Activated T-cell treated with anti-CD3 and anti-CD28 coated beads, Interleukin-2, amount 50 U/mL, for 4 hours (primary cell): ENCODE measurements around the gene EFNB2. TPM values are rescaled to one million over a fixed set of nuclear protein-coding genes. Genes with fewer than 3 reads are reported as not detected.

Experiments
- ATAC-seq, 2 donors: fragments of 200-7000 bp; cut with Tn5 transposase; one replicate each; pipeline ENCODE4 v1.10.0; 2021
- DNase-seq: peaks from one replicate; pipeline ENCODE4 v3.0.0-alpha.2; 2020
- H3K27me3 Mint-ChIP-seq: one replicate; pipeline ENCODE4 v1.8.0; 2021; ENCODE audit warnings: low read depth, mixed read lengths
- H3K36me3 Mint-ChIP-seq: one replicate; pipeline ENCODE4 v1.8.0; 2022; ENCODE audit warnings: mixed read lengths; ENCODE audit not compliant: insufficient read depth
- H3K4me1 Mint-ChIP-seq: one replicate; pipeline ENCODE4 v1.8.0; 2021; ENCODE audit warnings: low read depth, mixed read lengths
- H3K4me3 Mint-ChIP-seq: one replicate; pipeline ENCODE4 v1.8.0; 2021; ENCODE audit warnings: mild to moderate bottlenecking, moderate library complexity, mixed read lengths
- H3K9me3 Mint-ChIP-seq: one replicate; pipeline ENCODE4 v1.8.0; 2021; ENCODE audit warnings: mixed read lengths
- total RNA-seq, 3 donors: library from RNA; stranded (reverse); gene quantifications; one replicate each; pipeline ENCODE4 v1.2.1, GENCODE V29; 2021

Gene EFNB2
- total RNA-seq, 3 donors from 2014 or later: 0.22 to 0.30 (median 0.29) TPM

DNA sequence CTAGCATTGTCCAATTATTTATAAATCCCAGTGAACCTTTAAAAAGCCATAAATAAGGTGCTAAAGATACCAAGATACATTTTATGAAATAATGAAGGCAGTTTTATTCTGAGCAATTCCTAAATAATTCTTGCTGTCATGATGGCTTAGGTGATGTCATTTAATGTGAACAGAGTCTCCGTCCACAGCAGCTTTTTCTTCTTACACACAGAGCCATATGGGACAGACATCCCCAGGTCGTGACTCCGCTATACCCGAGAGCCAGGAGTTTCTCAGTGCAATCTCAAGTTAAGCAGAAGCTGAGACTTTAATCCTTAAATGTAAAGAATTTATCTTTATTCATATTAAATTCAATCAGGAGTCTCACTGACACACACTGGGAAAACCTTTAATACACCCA lies 29.7 kb downstream of the EFNB2 start:
- no peak for ATAC-seq

GRCh38 chr13:106505295-106505694 lies 30.2 kb downstream of the EFNB2 start:
- Mint-ChIP-seq H3K4me1 (no peaks in the 10 kb centered on the region), H3K4me3 (no peak overlapping the region), H3K27me3 (peaks cover 12% of the 10 kb centered on the region), H3K9me3 (no peaks in the 10 kb centered on the region), H3K36me3 (no peaks in the 10 kb centered on the region)
- DNase-seq (no peak), ATAC-seq (no peak)

More for the DNA sequence above, 29.7 kb downstream of the EFNB2 start:
- Mint-ChIP-seq H3K9me3 (no peaks in the 10 kb centered on the region), H3K4me3 (no peak overlapping the region), H3K27me3 (peaks cover 12% of the 10 kb centered on the region), H3K36me3 (no peaks in the 10 kb centered on the region), H3K4me1 (no peaks in the 10 kb centered on the region)
- no peak for DNase-seq

- Mint-ChIP-seq H3K4me3 (no peak overlapping the region), H3K36me3 (no peaks in the 10 kb centered on the region), H3K9me3 (no peaks in the 10 kb centered on the region), H3K4me1 (peaks cover 3% of the 10 kb centered on the region), H3K27me3 (peaks cover 15% of the 10 kb centered on the region)
- ATAC-seq (no peak), DNase-seq (no peak)
Observed at GRCh38 chr13:106503730-106504453, 31.6 kb downstream of the EFNB2 start.

DNA sequence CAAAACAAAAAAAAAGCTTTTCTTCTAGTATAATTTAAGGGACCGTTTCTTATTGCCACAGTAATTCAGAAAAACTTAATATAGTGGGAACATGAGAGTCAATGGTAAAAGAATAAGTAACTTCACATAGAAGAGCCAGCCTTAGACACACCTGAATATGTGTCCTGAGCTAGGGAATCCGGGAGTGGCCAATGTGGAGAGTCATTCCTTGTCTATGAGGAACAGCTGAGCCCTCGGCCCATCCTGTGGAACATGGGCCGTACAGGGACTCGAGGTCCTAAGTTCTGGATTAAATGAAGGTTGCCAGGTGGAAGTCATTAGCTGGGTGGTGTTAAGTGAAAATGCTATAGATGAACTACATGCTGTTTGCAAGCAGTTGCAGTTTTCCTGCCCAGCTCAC lies 32.2 kb downstream of the EFNB2 start:
- Mint-ChIP-seq H3K4me1 (peaks cover 3% of the 10 kb centered on the region), H3K4me3 (no peak overlapping the region), H3K9me3 (no peaks in the 10 kb centered on the region), H3K36me3 (no peaks in the 10 kb centered on the region), H3K27me3 (peaks cover 21% of the 10 kb centered on the region)
- ATAC-seq (no peak), DNase-seq (no peak)

DNA sequence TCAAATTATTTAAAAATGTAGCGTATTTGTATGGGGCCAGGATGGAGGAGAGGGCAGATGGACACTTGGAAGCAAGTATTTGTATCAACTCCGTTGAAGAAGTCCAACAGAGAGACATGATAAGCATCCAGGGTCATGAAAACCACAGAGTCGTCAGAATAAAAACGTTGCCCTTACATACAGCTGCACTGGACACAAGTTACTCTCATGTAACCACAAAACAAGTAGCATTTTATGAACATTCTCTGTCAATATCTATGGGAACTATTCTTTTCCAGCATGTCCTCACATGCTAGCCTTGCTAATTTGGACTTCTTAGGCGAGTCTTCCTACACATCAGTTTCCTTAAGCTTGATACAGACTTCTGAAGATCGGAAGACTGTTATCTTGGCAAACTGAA lies 35.0 kb downstream of the EFNB2 start:
- no peaks in the 10 kb centered on the region for H3K36me3 Mint-ChIP-seq
- DNase-seq (no peak), ATAC-seq (no peak)
- no peaks in the 10 kb centered on the region for H3K9me3 Mint-ChIP-seq
- H3K4me3 Mint-ChIP-seq: no peak overlapping the region
- peaks cover 39% of the 10 kb centered on the region for H3K27me3 Mint-ChIP-seq
- H3K4me1 Mint-ChIP-seq: peaks cover 3% of the 10 kb centered on the region

- ATAC-seq (no peak), DNase-seq (no peak)
- peaks cover 40% of the 10 kb centered on the region for H3K27me3 Mint-ChIP-seq
Observed at GRCh38 chr13:106499896-106500295, 35.6 kb downstream of the EFNB2 start.

DNA sequence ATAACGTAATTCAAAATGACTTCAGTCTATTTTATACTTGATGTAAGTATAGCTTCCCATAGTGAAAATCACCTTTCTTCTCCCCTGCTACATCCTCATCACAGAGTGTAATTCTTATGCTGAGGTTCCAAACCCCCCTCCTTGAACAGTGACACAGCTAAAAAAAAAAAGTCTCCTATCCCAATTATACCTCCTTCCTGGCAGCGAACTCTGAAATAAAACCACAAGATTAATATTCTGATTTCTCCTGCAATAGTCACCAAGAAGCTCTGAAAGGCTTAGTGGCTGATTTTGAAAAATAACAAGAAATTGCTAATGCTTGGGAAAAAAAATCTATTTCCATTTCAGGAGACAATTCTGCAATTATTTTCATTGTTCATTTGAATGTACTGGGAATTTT lies 36.3 kb downstream of the EFNB2 start:
- Mint-ChIP-seq H3K36me3 (no peaks in the 10 kb centered on the region), H3K27me3 (peaks cover 45% of the 10 kb centered on the region), H3K4me1 (peaks cover 3% of the 10 kb centered on the region), H3K4me3 (no peak overlapping the region), H3K9me3 (no peaks in the 10 kb centered on the region)
- ATAC-seq (no peak), DNase-seq (no peak)

More at GRCh38 chr13:106499896-106500295, 35.6 kb downstream of the EFNB2 start:
- H3K4me1 Mint-ChIP-seq: peaks cover 3% of the 10 kb centered on the region
- H3K36me3 Mint-ChIP-seq: no peaks in the 10 kb centered on the region
- H3K4me3 Mint-ChIP-seq: no peak overlapping the region
- no peaks in the 10 kb centered on the region for H3K9me3 Mint-ChIP-seq

DNA sequence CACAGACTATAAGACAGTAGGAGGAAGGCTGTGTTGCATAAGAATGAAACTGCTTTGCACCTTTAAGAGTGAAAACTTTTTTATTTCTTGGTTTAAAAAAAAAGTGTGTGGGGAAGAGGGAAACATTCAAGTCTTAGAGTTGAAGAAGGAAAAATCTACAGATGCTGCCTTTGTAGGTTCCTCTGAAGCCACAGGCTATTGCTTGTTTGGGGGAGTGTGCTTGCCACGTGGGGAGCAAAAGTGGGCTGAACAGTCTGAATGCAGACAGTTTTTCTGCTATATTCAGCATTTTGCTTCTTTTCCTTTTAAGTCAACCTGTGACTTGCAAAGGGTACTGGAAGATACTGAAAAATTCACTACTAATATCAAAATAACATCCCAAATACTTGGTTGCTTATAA lies 36.9 kb downstream of the EFNB2 start:
- peaks cover 6% of the 10 kb centered on the region for H3K4me1 Mint-ChIP-seq
- no peak overlapping the region for H3K4me3 Mint-ChIP-seq
- H3K9me3 Mint-ChIP-seq: no peaks in the 10 kb centered on the region
- ATAC-seq: no peak
- H3K27me3 Mint-ChIP-seq: peaks cover 49% of the 10 kb centered on the region
- DNase-seq: no peak
- H3K36me3 Mint-ChIP-seq: no peaks in the 10 kb centered on the region

GRCh38 chr13:106498158-106498557 lies 37.3 kb downstream of the EFNB2 start:
- no peak for ATAC-seq
- no peak overlapping the region for H3K4me3 Mint-ChIP-seq
- peaks cover 52% of the 10 kb centered on the region for H3K27me3 Mint-ChIP-seq
- no peaks in the 10 kb centered on the region for H3K36me3 Mint-ChIP-seq
- H3K9me3 Mint-ChIP-seq: no peaks in the 10 kb centered on the region
- H3K4me1 Mint-ChIP-seq: peaks cover 6% of the 10 kb centered on the region
- DNase-seq: no peak

DNA sequence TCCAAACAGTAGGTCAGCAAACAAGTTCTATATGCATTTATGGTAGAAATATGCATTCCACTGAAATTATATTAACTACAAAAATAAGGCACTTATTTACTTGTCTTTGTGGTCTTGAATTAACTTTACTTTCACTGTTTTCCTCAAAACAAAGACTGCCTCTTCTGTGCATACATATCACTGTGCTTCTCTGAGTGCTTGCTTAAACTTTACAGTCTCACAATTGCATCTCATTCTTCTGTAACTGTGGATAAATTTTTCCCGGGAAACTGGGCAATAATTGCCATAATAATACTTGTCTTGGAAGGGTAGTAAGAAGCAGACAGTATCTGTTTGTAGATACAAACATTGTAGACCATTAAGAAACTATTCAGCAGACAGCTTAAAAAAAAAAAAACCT lies 38.4 kb downstream of the EFNB2 start:
- Mint-ChIP-seq H3K27me3 (peaks cover 58% of the 10 kb centered on the region), H3K4me3 (no peak overlapping the region), H3K9me3 (no peaks in the 10 kb centered on the region), H3K4me1 (peaks cover 6% of the 10 kb centered on the region), H3K36me3 (no peaks in the 10 kb centered on the region)
- no peak for ATAC-seq
- DNase-seq: no peak

DNA sequence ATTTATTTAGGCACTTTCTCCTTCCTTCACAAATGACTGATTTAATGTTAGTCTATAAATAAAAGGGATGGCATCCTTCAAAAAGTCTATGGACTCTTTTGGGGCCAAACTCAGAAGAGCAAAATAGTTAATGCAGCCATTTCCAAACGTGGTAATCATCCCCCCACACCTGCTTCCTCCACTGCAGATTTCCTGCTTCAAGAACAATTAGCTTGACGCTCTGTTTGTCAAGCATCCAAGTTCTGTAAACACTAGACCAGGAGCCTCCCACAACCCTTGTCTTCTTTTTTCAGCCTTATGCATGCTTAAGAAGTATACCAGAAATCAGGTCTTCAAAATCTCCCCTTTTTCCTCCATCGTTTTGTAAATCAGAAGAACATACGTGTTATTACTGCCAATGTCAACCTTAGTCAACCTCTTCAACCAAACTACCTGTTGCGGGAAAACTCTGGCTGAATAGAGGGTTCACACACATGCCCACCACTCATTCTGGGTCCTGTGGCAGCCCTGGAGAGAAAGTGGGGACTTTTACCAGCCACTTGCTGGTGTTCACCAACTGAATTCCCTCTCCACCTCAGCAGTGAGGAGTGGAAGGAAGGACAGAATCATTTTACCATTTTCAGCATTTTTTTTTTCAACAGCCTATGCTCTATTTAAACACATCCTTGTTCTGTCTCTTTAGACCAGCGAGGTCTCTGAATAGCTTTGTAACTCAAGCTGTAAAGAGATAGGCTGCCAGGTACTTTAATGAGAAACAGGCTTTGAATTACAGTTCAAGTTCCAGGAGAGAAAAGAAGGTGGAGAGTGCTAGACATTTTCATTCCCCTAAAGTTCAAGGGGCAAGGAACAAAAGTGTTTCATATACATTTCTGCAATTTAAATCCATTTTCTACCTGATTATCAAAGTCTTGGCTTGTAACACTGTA lies 39.1 kb downstream of the EFNB2 start:
- H3K27me3 Mint-ChIP-seq: peaks cover 64% of the 10 kb centered on the region
- DNase-seq (no peak), ATAC-seq (no peak)
- H3K36me3 Mint-ChIP-seq: no peaks in the 10 kb centered on the region
- no peaks in the 10 kb centered on the region for H3K9me3 Mint-ChIP-seq
- H3K4me3 Mint-ChIP-seq: no peak overlapping the region
- H3K4me1 Mint-ChIP-seq: peaks cover 9% of the 10 kb centered on the region

GRCh38 chr13:106494936-106495335 lies 40.5 kb downstream of the EFNB2 start:
- Mint-ChIP-seq H3K27me3 (peaks cover 73% of the 10 kb centered on the region), H3K9me3 (no peaks in the 10 kb centered on the region)
- no peak for ATAC-seq

DNA sequence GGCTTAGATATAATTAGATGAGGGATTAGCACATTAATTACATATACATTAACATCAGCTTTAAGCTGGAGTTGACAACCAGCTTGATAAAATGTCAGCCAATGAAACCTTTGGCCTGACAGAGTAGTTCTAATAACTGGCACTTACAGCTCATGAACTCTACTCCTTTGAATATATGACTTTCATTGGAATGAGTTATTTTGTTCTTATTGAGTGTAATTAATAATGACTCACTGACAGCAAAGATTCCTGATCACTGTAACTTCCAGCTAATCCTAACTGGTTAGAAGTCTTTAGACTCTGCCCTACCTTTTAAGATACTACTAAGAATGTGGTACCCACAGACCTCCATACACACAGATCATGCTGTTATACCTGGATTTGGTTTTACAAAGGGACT lies 41.0 kb downstream of the EFNB2 start:
- DNase-seq (no peak), ATAC-seq (no peak)
- peaks cover 12% of the 10 kb centered on the region for H3K4me1 Mint-ChIP-seq
- H3K27me3 Mint-ChIP-seq: peaks cover 74% of the 10 kb centered on the region
- H3K9me3 Mint-ChIP-seq: no peaks in the 10 kb centered on the region
- no peaks in the 10 kb centered on the region for H3K36me3 Mint-ChIP-seq
- no peak overlapping the region for H3K4me3 Mint-ChIP-seq

More at GRCh38 chr13:106494936-106495335, 40.5 kb downstream of the EFNB2 start:
- no peak for DNase-seq
- Mint-ChIP-seq H3K4me3 (no peak overlapping the region), H3K36me3 (no peaks in the 10 kb centered on the region), H3K4me1 (peaks cover 14% of the 10 kb centered on the region)

GRCh38 chr13:106493533-106494220 lies 41.8 kb downstream of the EFNB2 start:
- DNase-seq (no peak), ATAC-seq (no peak)
- Mint-ChIP-seq H3K36me3 (no peaks in the 10 kb centered on the region), H3K27me3 (peaks cover 73% of the 10 kb centered on the region), H3K4me3 (no peak overlapping the region), H3K9me3 (no peaks in the 10 kb centered on the region), H3K4me1 (peaks cover 12% of the 10 kb centered on the region)
